Activated B cell treated with CpG ODN at 0.5 μM for 24 hours (primary cell): ENCODE data around the gene SLC66A3. TPM values are rescaled to one million over a fixed set of nuclear protein-coding genes. Genes with fewer than 3 reads are reported as not detected.

Experiments
- ATAC-seq: fragments of 200-7000 bp; cut with Tn5 transposase; one replicate; pipeline ENCODE4 v1.10.0; 2021; ENCODE audit warnings: low read depth, mild to moderate bottlenecking, moderate library complexity
- CTCF ChIA-PET: fragments of 350-600 bp; sonication (Branson Sonifier 250); formaldehyde crosslinking; loops from one replicate; lab custom pipeline; 2021; ENCODE audit warnings: antibody characterized with exemption; lab: Charles Lee
- POLR2A ChIA-PET: fragments of 350-600 bp; sonication (Branson Sonifier 250); formaldehyde crosslinking; loops from one replicate; lab custom pipeline; 2021; ENCODE audit warnings: antibody characterized with exemption; lab: Charles Lee
- DNase-seq: peaks from one replicate; pipeline ENCODE4 v3.0.0; 2022
- H3K27ac Mint-ChIP-seq: one replicate; pipeline ENCODE4 v1.8.0; 2020; ENCODE audit warnings: mixed read lengths
- H3K27me3 Mint-ChIP-seq: one replicate; pipeline ENCODE4 v1.8.0; 2021; ENCODE audit warnings: mixed read lengths
- H3K36me3 Mint-ChIP-seq: one replicate; pipeline ENCODE4 v1.8.0; 2021; ENCODE audit warnings: low read depth, mixed read lengths
- H3K4me1 Mint-ChIP-seq: one replicate; pipeline ENCODE4 v1.8.0; 2021; ENCODE audit warnings: mixed read lengths
- H3K4me3 Mint-ChIP-seq: one replicate; pipeline ENCODE4 v1.8.0; 2020; ENCODE audit warnings: mild to moderate bottlenecking, mixed read lengths
- H3K9me3 Mint-ChIP-seq: one replicate; pipeline ENCODE4 v1.8.0; 2020; ENCODE audit warnings: mixed read lengths
- intact Hi-C: fragments of 100-400 bp; cut with micrococcal nuclease; formaldehyde crosslinking; loops from one replicate; pipeline ENCODE4 v1.15.1; 2024
- total RNA-seq: library from RNA; stranded (reverse); gene quantifications from 2 replicates; pipeline ENCODE4 v1.2.3, GENCODE V29; 2022
- TF ChIP-seq, protein P1 (sequence below): fragments of 200-600 bp; IDR thresholded peaks from one replicate; pipeline ENCODE4 v1.8.0; 2022; ENCODE audit warnings: antibody characterized with exemption, mild to moderate bottlenecking

The SLC66A3 gene
- total RNA-seq, 1 donor from 2014 or later = 15.2 TPM

DNA sequence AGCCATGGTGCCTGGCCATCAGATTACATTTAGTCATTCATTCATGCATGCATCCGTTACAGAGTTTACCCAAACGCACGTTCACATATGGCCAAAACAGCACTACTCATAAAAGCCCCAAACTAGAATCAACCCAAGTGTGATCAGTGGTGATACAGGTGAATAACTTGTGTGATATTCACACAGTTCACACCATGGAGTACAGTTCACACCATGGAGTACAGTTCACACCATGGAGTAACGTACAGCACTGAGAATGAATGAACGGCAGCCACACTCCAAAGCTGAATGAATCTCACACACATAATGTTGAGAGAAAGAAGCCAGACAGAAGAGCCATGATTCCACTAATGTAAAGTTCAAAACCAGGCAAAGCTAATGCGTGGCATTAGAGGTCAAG lies 12.3 kb upstream of the SLC66A3 start:
- CTCF ChIA-PET = no interaction called here
- DNase-seq (no peak), ATAC-seq (no peak)
- H3K27me3 Mint-ChIP-seq = peaks cover 12% of the 10 kb centered on the region
- peaks cover 5% of the 10 kb centered on the region for H3K4me1 Mint-ChIP-seq
- intact Hi-C loops = no loop called here
- H3K27ac Mint-ChIP-seq = no peak overlapping the region
- POLR2A ChIA-PET = no interaction called here
- H3K36me3 Mint-ChIP-seq = no peaks in the 10 kb centered on the region
- no peaks in the 10 kb centered on the region for H3K9me3 Mint-ChIP-seq
- TF ChIP-seq, protein P1, sequence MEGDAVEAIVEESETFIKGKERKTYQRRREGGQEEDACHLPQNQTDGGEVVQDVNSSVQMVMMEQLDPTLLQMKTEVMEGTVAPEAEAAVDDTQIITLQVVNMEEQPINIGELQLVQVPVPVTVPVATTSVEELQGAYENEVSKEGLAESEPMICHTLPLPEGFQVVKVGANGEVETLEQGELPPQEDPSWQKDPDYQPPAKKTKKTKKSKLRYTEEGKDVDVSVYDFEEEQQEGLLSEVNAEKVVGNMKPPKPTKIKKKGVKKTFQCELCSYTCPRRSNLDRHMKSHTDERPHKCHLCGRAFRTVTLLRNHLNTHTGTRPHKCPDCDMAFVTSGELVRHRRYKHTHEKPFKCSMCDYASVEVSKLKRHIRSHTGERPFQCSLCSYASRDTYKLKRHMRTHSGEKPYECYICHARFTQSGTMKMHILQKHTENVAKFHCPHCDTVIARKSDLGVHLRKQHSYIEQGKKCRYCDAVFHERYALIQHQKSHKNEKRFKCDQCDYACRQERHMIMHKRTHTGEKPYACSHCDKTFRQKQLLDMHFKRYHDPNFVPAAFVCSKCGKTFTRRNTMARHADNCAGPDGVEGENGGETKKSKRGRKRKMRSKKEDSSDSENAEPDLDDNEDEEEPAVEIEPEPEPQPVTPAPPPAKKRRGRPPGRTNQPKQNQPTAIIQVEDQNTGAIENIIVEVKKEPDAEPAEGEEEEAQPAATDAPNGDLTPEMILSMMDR = no peak
- H3K4me3 Mint-ChIP-seq = no peak overlapping the region

DNA sequence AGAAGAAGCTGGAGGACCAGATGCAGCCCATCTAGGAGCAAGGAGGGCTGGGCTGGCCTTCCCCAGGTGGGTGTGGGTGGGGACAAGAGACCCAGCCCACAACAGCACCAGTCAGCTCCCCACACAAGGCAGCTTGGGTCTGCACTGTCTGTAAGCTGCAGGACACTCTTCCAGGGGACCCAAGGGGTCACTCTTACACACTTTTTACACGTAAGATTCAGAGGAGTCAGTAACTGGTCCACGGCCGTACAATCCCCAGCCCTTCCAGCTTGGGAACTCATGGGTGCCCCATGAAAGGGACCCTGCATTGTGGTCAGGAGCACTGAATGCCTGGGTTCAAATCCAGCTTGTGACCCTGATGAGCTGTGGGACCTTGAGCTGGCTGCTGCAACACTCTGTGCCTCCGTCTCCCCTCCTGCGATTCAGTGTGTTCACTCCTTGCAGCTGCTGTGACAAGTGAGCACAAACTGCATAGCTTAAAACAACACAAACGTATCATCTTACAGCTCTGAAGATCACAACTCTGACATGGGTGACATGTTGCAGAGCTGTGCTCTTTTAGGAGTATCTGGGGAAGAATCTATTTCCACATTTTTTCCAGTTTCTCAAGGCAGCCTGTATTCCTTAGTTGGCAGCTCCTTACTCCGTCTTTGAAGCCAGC lies 11.1 kb upstream of the SLC66A3 start:
- ATAC-seq = no peak
- ChIA-PET CTCF (interaction anchor here (1.2 kb wide), 1 partner anchor 12 kb away, joined by 3 read pairs; no protein-coding TSS in a partner anchor), POLR2A (interaction anchor here (1.0 kb wide), 1 partner anchor 11 kb away, joined by 3 read pairs; the partner anchor contains the start of gene SLC66A3)

DNA sequence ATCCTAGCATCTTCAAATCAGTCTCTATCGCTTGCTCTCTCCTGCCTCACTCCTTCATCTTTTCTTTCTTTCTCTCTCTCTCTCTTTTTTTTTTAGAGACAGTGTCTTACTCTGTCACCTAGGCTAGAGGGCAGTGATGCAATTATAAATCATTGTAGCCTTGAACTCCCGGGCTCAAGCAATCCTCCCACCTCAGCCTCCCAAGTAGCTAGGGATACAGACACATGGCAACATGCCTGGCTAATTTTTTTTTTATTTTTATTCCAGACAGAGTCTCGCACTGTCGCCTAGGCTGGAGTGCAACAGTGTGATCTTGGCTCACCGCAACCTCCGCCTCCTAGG lies 10.6 kb upstream of the SLC66A3 start:
- no peak for DNase-seq
- Mint-ChIP-seq H3K36me3 (no peaks in the 10 kb centered on the region), H3K27ac (no peak overlapping the region), H3K4me3 (no peak overlapping the region), H3K4me1 (peaks cover 5% of the 10 kb centered on the region), H3K9me3 (no peaks in the 10 kb centered on the region), H3K27me3 (peaks cover 12% of the 10 kb centered on the region)
- ATAC-seq = no peak
- ChIA-PET POLR2A (interaction anchor here (1.0 kb wide), 1 partner anchor 11 kb away, joined by 3 read pairs; the partner anchor contains the start of gene SLC66A3), CTCF (interaction anchor here (1.2 kb wide), 1 partner anchor 13 kb away, joined by 3 read pairs; no protein-coding TSS in a partner anchor)
- intact Hi-C loops = no loop called here
- TF ChIP-seq, protein P1 = no peak

More for the DNA sequence above, 11.1 kb upstream of the SLC66A3 start:
- Mint-ChIP-seq H3K36me3 (no peaks in the 10 kb centered on the region), H3K9me3 (no peaks in the 10 kb centered on the region), H3K27ac (no peak overlapping the region), H3K4me1 (peaks cover 5% of the 10 kb centered on the region), H3K27me3 (peaks cover 12% of the 10 kb centered on the region), H3K4me3 (no peak overlapping the region)
- intact Hi-C loops = no loop called here
- no peak for DNase-seq
- TF ChIP-seq, protein P1 = no peak

- H3K27ac Mint-ChIP-seq = no peak overlapping the region
- DNase-seq (no peak), ATAC-seq (no peak)
- ChIA-PET POLR2A (interaction anchor here (1.0 kb wide), 1 partner anchor 10 kb away, joined by 3 read pairs; the partner anchor contains the start of gene SLC66A3), CTCF (interaction anchor here (1.1 kb wide), 1 partner anchor 12 kb away, joined by 4 read pairs; a partner anchor contains a TSS)
- no peaks in the 10 kb centered on the region for H3K36me3 Mint-ChIP-seq
- peaks cover 5% of the 10 kb centered on the region for H3K4me1 Mint-ChIP-seq
- intact Hi-C loops = no loop called here
- no peaks in the 10 kb centered on the region for H3K9me3 Mint-ChIP-seq
- peaks cover 11% of the 10 kb centered on the region for H3K27me3 Mint-ChIP-seq
- H3K4me3 Mint-ChIP-seq = no peak overlapping the region
- TF ChIP-seq, protein P1 = no peak
Observed at GRCh38 chr2:11145350-11145749, 9.9 kb upstream of the SLC66A3 start.

DNA sequence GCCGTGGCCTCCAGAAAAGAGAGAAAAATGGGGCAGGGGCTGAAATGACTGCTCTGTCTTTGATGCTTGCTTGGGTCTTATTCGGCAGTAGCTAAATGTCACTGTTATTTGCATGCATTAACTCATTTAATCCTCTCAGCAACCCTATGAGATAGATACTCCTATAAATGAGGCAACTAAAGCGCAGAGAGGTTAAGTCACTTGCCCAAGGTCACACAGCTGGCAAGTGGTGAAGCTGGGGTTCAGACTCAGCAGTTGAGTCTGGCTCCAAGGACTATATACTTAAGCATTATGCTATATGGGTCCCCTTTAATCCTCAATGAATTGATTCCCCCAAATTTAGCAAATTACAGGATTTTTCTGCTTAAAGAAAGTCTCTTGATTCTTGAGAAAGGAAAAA lies 9.2 kb upstream of the SLC66A3 start:
- intact Hi-C loops = no loop called here
- Mint-ChIP-seq H3K9me3 (no peaks in the 10 kb centered on the region), H3K27ac (no peak overlapping the region), H3K4me3 (no peak overlapping the region), H3K27me3 (peaks cover 7% of the 10 kb centered on the region), H3K36me3 (no peaks in the 10 kb centered on the region), H3K4me1 (peaks cover 5% of the 10 kb centered on the region)
- CTCF ChIA-PET = interaction anchor here (1.1 kb wide), 1 partner anchor 13 kb away, joined by 4 read pairs; a partner anchor contains a TSS
- POLR2A ChIA-PET = no interaction called here
- DNase-seq (no peak), ATAC-seq (no peak)
- TF ChIP-seq, protein P1 = no peak
